GM21526 (cell line): ENCODE data around the gene DLG2.
"Not testable (repeated sequence)": the region's sequence is repeated elsewhere in the genome, so short reads cannot be mapped to it uniquely, and the experiment has no call there.

Experiments used
- ATAC-seq: cut with Tn5 transposase; IDR thresholded peaks from one replicate; pipeline ENCODE4 v1.9.1; 2021; ENCODE audit warnings: moderate library complexity; ENCODE audit not compliant: unreplicated experiment, low FRiP score

DLG2 gene

DNA sequence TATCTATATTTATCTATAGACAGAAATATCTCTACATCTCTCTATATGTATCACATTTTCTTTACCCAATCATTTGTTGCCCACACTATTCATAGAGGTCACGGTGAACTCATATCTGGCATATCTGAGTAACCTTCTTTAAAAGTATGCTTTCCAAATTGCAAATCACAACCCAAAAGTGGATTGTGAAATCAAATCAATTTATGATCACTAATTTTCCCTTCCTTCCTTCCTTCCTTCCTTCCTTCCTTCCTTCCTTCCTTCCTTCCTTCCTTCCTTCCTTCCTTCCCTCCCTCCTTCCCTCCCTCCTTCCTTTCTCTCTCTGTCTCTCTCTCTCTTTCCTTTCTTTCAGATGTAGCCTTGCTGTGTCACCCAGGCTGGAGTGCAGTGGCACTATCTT lies 1893.0 kb downstream of the DLG2 start:
- ATAC-seq: no peak

GRCh38 chr11:83731288-83731687 lies 1895.9 kb downstream of the DLG2 start:
- not testable (repeated sequence) for ATAC-seq

DNA sequence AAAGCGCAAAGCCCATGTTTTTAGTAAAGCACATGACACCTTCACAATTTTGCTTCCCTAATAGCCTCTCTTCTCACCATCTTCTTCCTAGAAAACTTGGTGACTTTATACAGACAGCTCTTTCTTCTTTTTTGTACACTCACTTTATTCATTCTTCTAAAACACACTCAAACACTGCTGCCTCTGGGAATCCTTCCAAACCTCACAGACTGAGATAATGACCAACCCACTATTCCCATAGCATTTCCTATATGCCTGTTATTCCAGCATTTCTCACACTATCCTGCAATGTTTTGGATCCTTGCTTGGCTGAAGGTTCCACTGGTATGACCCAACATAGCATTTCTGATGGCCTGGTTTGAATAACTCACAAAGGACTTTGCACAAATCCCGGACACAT lies 1898.9 kb downstream of the DLG2 start:
- no peak for ATAC-seq

DNA sequence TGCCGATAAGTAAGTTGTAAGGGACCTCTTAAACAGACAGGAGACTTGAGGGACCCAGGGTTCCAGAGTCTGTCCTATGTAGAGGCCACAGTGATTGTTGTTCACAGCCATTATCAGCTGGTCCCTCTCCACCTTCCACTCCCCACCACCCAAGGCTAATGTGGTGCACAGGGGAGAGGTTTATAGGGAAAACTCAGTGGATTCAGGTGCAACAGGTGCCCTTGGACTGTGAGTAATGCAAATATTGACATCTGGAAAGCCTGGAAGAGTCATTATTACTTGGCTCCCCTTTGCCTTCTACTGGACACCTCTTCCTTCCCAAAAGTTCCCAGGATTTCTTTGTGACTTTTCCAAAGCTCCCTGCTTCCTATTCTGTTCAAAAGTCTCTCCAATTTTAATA lies 1899.9 kb downstream of the DLG2 start:
- ATAC-seq: no peak

GRCh38 chr11:83726316-83726715 lies 1900.8 kb downstream of the DLG2 start:
- ATAC-seq: no peak

GRCh38 chr11:83725728-83726127 lies 1901.4 kb downstream of the DLG2 start:
- ATAC-seq: no peak

DNA sequence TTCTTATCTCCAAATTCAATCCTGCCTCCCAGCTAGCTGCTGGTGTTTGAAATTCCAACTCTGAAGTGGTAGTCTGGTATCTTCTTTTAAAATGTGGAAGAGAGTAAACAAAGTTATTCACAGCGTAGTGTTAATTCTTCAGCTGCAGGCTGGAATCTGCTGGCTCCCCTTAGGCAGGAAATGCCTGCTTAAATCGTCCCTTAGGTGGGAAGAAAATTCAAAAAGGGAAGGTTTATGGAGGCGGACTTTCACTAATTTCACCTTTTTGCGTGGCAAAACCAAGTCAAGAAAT lies 1901.9 kb downstream of the DLG2 start:
- ATAC-seq: no peak

DNA sequence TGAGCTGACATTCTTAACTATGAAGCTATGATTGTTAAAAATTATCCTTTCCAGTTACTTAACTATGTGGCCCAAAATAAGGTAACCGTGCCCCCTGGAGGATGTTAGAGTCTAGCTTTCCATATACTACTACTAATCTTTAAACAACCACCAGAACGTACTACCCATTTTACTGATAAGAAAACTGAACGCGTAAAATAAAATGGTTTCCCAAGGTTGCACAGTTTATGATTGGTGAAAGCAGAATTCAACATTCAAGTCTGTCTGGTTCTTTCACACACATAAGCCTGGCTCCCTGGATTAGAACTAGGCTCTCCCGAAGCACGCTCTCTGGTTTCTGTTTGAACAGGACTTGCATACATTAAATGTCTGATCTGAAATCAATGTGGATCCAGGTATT lies 1903.1 kb downstream of the DLG2 start:
- ATAC-seq: peak; percentile 44

GRCh38 chr11:83722392-83723119 lies 1904.6 kb downstream of the DLG2 start:
- no peak for ATAC-seq

DNA sequence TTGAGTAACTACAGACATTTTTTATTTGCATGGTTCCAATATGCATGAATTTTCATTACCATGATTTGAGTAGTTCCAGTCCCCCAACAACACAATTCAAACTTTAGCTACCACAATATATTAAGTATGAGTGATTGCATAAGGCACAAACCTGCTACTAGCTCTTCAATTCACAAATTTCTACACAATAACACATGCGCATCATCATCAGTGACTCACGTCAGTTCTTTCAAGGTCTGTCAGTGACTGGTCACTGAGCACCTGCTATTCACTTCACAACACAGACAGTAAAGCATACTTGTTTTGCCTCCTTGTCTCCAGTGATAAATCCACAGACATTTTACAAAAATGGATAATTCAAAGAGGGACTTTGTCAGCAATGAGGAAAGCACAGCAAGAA lies 1905.9 kb downstream of the DLG2 start:
- no peak for ATAC-seq

GRCh38 chr11:83720675-83721074 lies 1906.5 kb downstream of the DLG2 start:
- no peak for ATAC-seq

GRCh38 chr11:83717537-83717936 lies 1909.6 kb downstream of the DLG2 start:
- no peak for ATAC-seq

DNA sequence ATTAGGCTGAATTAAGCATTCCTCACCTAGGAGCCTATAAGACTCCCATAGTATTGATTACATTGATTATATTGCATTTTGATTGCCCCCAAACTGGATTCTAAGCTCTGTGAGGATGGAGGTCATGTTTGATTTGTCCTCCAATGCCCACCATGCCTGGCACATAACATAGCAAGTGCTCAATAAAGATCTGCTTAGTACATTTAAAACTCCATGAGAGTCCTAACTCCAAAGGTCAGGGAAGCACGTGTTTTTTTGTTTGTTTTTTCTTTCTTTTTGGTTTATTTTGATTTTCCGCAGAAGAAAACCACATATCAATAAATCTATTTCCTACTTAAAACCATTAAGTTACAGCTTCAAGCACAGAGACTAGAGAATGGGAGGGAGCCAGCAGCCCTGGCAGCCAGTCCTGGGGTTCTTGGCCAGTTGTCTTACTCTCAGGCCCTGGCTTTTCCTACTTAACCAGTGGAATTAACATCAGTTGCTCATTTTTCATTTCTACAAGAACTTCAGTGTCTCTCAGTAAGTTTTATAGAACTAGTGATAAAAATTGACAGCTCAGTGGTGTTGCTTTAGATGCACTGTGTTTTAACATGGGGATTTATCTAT lies 1911.1 kb downstream of the DLG2 start:
- ATAC-seq: no peak

GRCh38 chr11:83713708-83714107 lies 1913.4 kb downstream of the DLG2 start:
- ATAC-seq: no peak

- ATAC-seq: no peak
These were observed 1916.0 kb downstream of the DLG2 start for GRCh38 chr11:83711106-83711527.

DNA sequence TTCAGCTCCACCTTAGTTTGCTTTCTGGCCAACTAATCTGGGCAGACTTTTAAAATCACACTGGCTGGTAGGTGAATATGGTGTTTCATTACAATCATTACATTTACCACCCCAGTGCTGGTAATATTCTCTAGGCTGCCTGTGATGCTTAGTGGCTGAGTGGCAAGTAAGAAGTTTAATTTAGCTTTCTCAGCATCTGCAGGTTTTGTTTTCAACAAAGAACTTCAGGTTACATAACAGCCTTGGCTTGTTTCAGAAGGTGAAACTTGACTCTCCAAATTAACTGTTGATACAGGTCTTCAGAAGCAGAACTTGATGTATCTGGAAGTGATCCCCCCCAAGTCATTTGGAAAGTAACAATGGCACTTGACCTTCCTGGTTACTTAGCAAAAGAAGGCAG lies 1917.7 kb downstream of the DLG2 start:
- no peak for ATAC-seq

GRCh38 chr11:83706566-83706965 lies 1920.6 kb downstream of the DLG2 start:
- ATAC-seq: no peak

- no peak for ATAC-seq
These were observed 1924.3 kb downstream of the DLG2 start for GRCh38 chr11:83702796-83703195.

- ATAC-seq: no peak
These were observed 1929.6 kb downstream of the DLG2 start for GRCh38 chr11:83697518-83697917.

DNA sequence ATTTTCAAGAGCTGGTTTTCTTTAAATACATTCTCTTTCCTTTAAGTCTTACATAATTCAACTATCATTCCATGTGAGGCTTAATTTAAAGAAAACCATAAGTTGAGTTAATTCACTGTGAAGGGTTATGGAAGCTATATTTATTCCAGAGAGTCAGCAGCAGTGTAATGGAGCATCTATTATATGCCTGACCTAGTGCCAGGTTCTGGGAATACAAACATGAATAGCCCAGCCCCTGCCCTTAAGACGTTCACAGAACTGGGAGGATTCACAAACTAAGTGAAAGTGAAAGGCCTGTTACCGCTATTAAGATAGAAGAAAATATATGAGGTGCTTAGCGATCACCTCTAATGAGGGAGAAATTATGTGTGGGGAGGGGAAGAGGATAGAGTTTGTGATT lies 1932.1 kb downstream of the DLG2 start:
- no peak for ATAC-seq

DNA sequence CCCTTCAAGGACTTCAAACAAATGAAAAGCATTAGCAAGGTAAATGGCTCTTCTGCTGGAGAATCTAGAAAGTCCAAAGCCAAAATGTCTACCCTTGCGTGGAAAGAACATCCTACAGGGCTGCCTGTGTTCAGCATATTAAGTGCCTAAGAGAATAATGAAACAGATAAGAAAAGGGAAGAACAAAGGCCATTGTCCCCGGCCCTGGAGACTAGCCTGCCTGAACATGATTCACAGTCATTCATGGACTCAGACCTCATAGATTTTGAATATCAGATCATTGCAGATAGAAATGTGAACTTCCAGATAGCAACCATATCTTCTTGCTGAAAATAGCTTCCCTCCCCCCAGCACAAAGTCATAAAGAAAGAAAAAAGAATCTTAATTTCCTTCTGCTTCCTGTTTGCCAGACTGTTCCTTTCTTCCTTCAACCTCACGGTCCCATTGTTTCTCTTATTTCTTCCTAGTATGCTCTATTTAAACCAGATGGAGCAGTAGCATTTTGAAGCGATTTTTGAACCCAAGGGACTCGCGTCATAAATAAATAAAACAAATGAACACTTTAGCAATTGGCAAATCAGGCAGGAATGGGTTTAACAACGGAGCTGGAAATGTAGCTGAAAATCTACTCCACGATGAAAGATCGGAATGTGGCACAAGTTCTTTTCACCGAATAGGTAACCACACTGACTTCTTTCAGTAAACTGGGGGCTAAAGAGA lies 1932.8 kb downstream of the DLG2 start:
- no peak for ATAC-seq
